Measurements from ENCODE around the gene GADL1. TPM values are rescaled to one million over a fixed set of nuclear protein-coding genes. Genes with fewer than 3 reads are reported as not detected.

GADL1 gene
- total RNA-seq, 1 donor from 2014 or later: not detected

- H3K9me3 ChIP-seq: no peaks in the 10 kb centered on the region
- intact Hi-C loops (cut with DNase I): no loop called here
- DNase-seq (no peak), ATAC-seq (no peak)
- H3K4me3 ChIP-seq: no peak overlapping the region
- H3K36me3 ChIP-seq: no peaks in the 10 kb centered on the region
- no peak overlapping the region for H3K27ac ChIP-seq
- no peaks in the 10 kb centered on the region for H3K4me1 ChIP-seq
- TF ChIP-seq CTCF (IDR thresholded peaks at IDR 0.05): no peak
- no peaks in the 10 kb centered on the region for H3K27me3 ChIP-seq
Measured at GRCh38 chr3:30729512-30729911, 164.9 kb downstream of the GADL1 start.

- intact Hi-C loops (cut with DNase I): no loop called here
- no peak overlapping the region for H3K27ac ChIP-seq
- H3K27me3 ChIP-seq: no peaks in the 10 kb centered on the region
- no peak for ATAC-seq
- no peak for DNase-seq
- no peaks in the 10 kb centered on the region for H3K9me3 ChIP-seq
- H3K4me3 ChIP-seq: no peak overlapping the region
- TF ChIP-seq CTCF (IDR thresholded peaks at IDR 0.05): no peak
- H3K36me3 ChIP-seq: no peaks in the 10 kb centered on the region
- no peaks in the 10 kb centered on the region for H3K4me1 ChIP-seq
Measured at GRCh38 chr3:30728143-30728542, 166.3 kb downstream of the GADL1 start.

GRCh38 chr3:30724863-30725262 is 169.6 kb downstream of the GADL1 start:
- DNase-seq (no peak), ATAC-seq (no peak)
- no peaks in the 10 kb centered on the region for H3K4me1 ChIP-seq
- H3K36me3 ChIP-seq: no peaks in the 10 kb centered on the region
- no peak overlapping the region for H3K4me3 ChIP-seq
- no peak for TF ChIP-seq CTCF (IDR thresholded peaks at IDR 0.05)
- no peaks in the 10 kb centered on the region for H3K9me3 ChIP-seq
- H3K27ac ChIP-seq: no peak overlapping the region
- H3K27me3 ChIP-seq: no peaks in the 10 kb centered on the region
- intact Hi-C loops (cut with DNase I): no loop called here

GRCh38 chr3:30723211-30723610 is 171.2 kb downstream of the GADL1 start:
- TF ChIP-seq CTCF (IDR thresholded peaks at IDR 0.05): no peak
- Histone ChIP-seq H3K27me3 (no peaks in the 10 kb centered on the region), H3K36me3 (no peaks in the 10 kb centered on the region), H3K4me1 (no peaks in the 10 kb centered on the region), H3K4me3 (no peak overlapping the region), H3K9me3 (no peaks in the 10 kb centered on the region), H3K27ac (no peak overlapping the region)
- ATAC-seq: no peak
- no peak for DNase-seq
- intact Hi-C loops (cut with DNase I): no loop called here

- Histone ChIP-seq H3K27me3 (no peaks in the 10 kb centered on the region), H3K4me1 (no peaks in the 10 kb centered on the region), H3K27ac (no peak overlapping the region), H3K36me3 (no peaks in the 10 kb centered on the region), H3K9me3 (no peaks in the 10 kb centered on the region), H3K4me3 (no peak overlapping the region)
- no peak for ATAC-seq
- intact Hi-C loops (cut with DNase I): no loop called here
- TF ChIP-seq CTCF (IDR thresholded peaks at IDR 0.05): no peak
- no peak for DNase-seq
Measured at GRCh38 chr3:30721314-30721634, 173.2 kb downstream of the GADL1 start.

- no peak for DNase-seq
- ATAC-seq: no peak
- no peaks in the 10 kb centered on the region for H3K27me3 ChIP-seq
- H3K36me3 ChIP-seq: no peaks in the 10 kb centered on the region
- no peaks in the 10 kb centered on the region for H3K4me1 ChIP-seq
- TF ChIP-seq CTCF (IDR thresholded peaks at IDR 0.05): no peak
- intact Hi-C loops (cut with DNase I): no loop called here
- no peak overlapping the region for H3K27ac ChIP-seq
- H3K4me3 ChIP-seq: no peak overlapping the region
- no peaks in the 10 kb centered on the region for H3K9me3 ChIP-seq
Measured at GRCh38 chr3:30720586-30721313, 173.7 kb downstream of the GADL1 start.
